GM12878 (cell line): Measurements from ENCODE around the gene PLP2.

Experiments used
- EP300 ChIP-seq, 2 experiments: fragments of 150-350 bp in 1 of 2; IDR thresholded peaks; 2 replicates each; pipeline ENCODE4 v1.6.1; 2011 to 2012; ENCODE audit warnings: low read depth in 2 of 2, low read length in 2 of 2, borderline replicate concordance in 1 of 2, improper control_type of control experiment in 1 of 2, inconsistent platforms in 1 of 2; ENCODE audit not compliant: control insufficient read depth in 1 of 2
- PAX8 ChIP-seq: fragments of 450-650 bp; IDR thresholded peaks from 2 replicates; pipeline ENCODE4 v1.6.1; 2017; ENCODE audit warnings: mild to moderate bottlenecking, moderate library complexity
- RBBP5 ChIP-seq: fragments of 200-600 bp; sonication (generic); conservative IDR thresholded peaks from 2 replicates; pipeline ENCODE4 v1.6.1; 2016
- ZNF274 ChIP-seq: IDR thresholded peaks from one replicate; pipeline ENCODE4 v1.8.0; 2011; ENCODE audit not compliant: insufficient read length, insufficient read depth
- TF ChIP-seq, protein P1 (sequence below), 3 experiments: IDR thresholded peaks in 2 of 3; conservative IDR thresholded peaks in 1 of 3; 2 replicates each; pipeline ENCODE4 v1.5.1; 2011; ENCODE audit warnings: low read depth in 3 of 3, low read length in 3 of 3, mild to moderate bottlenecking in 3 of 3, control low read depth in 2 of 3, moderate library complexity in 2 of 3, inconsistent platforms in 1 of 3, mixed read lengths in 1 of 3; ENCODE audit not compliant: control insufficient read depth in 2 of 3, insufficient read depth in 1 of 3; ENCODE audit errors: extremely low read depth in 1 of 3
- TF ChIP-seq, protein P2 (sequence below): fragments of 150-350 bp; IDR thresholded peaks from 2 replicates; pipeline ENCODE4 v1.6.1; 2014; ENCODE audit warnings: mild to moderate bottlenecking, low read depth, low read length

DNA sequence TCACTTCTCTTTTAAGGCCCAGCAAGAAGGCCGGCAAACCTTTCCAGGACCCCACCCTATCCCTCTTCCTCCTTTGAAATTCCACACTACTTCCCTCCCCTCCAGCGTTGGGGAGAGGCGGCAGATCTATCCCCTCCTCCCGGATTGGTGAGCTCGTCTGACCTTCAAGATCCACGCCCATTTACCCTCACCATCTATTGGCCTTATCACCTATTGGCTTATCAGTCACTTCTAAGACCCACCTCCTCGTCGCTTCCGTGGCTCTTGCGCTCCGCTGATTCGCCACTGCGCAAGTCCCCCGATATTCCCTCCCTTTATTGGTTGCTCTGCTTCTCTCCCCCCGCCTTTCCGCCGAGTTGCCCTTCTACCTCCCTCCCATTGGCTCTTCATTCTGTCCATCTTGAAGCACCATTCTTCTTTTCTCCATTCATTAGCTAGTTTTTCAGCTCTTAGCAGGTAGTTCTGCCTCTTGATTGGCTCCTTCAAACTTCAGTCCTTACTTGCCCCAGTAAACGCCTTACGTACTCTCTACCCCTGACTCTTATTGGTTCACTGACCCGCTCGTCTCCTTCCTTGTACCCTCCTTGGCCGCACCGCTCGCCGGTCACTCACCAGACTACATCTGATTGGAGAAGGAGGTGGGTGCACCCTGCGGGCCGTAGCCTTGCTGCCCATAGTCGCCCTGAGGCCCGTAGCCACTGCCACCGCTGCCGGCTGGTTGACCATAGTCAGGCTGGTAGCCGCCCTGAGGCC is 19.3 kb downstream of the PLP2 start:
- TF ChIP-seq PAX8, result no peak
- TF ChIP-seq, protein P1, sequence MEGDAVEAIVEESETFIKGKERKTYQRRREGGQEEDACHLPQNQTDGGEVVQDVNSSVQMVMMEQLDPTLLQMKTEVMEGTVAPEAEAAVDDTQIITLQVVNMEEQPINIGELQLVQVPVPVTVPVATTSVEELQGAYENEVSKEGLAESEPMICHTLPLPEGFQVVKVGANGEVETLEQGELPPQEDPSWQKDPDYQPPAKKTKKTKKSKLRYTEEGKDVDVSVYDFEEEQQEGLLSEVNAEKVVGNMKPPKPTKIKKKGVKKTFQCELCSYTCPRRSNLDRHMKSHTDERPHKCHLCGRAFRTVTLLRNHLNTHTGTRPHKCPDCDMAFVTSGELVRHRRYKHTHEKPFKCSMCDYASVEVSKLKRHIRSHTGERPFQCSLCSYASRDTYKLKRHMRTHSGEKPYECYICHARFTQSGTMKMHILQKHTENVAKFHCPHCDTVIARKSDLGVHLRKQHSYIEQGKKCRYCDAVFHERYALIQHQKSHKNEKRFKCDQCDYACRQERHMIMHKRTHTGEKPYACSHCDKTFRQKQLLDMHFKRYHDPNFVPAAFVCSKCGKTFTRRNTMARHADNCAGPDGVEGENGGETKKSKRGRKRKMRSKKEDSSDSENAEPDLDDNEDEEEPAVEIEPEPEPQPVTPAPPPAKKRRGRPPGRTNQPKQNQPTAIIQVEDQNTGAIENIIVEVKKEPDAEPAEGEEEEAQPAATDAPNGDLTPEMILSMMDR (IDR thresholded peaks at IDR 0.05 in 2 of 3, conservative IDR thresholded peaks at IDR 0.05 in 1 of 3; ENCODE audit: control insufficient read depth in 2 of 3, extremely low read depth in 1 of 3, insufficient read depth in 1 of 3, low read depth in 3 of 3, low read length in 3 of 3), result no peak
- TF ChIP-seq EP300 (IDR thresholded peaks at IDR 0.05; ENCODE audit: borderline replicate concordance in 1 of 2, control insufficient read depth in 1 of 2, low read depth in 2 of 2, low read length in 2 of 2), result no peak
- TF ChIP-seq, protein P2, sequence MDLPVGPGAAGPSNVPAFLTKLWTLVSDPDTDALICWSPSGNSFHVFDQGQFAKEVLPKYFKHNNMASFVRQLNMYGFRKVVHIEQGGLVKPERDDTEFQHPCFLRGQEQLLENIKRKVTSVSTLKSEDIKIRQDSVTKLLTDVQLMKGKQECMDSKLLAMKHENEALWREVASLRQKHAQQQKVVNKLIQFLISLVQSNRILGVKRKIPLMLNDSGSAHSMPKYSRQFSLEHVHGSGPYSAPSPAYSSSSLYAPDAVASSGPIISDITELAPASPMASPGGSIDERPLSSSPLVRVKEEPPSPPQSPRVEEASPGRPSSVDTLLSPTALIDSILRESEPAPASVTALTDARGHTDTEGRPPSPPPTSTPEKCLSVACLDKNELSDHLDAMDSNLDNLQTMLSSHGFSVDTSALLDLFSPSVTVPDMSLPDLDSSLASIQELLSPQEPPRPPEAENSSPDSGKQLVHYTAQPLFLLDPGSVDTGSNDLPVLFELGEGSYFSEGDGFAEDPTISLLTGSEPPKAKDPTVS, result no peak
- TF ChIP-seq RBBP5, result no peak
- no peak for TF ChIP-seq ZNF274
